HepG2 (cell line): Measurements from ENCODE around the gene IFNLR1. TPM values are rescaled to one million over a fixed set of nuclear protein-coding genes. Genes with fewer than 3 reads are reported as not detected.

ENCODE experiments used
- AHR ChIP-seq: IDR thresholded peaks from 2 replicates; pipeline ENCODE4 v1.6.1; 2018; ENCODE audit warnings: missing genetic modification reagents, missing compliant biosample characterization
- ARNT2 ChIP-seq: sonication (generic); formaldehyde crosslinking; IDR thresholded peaks from 2 replicates; pipeline ENCODE4 v1.8.0; 2022; ENCODE audit warnings: mild to moderate bottlenecking, low read depth, missing genetic modification reagents, moderate library complexity
- CCAR2 ChIP-seq: fragments of 200-400 bp; formaldehyde crosslinking; optimal IDR thresholded peaks from 2 replicates; pipeline ENCODE3; 2018; ENCODE audit warnings: low read depth, mild to moderate bottlenecking, low read length, moderate library complexity
- ELF1 ChIP-seq: sonication (generic); formaldehyde crosslinking; IDR thresholded peaks from 2 replicates; pipeline ENCODE4 v1.4.0; 2020; ENCODE audit warnings: missing genetic modification reagents
- ETV5 ChIP-seq: IDR thresholded peaks from 2 replicates; pipeline ENCODE4 v1.6.1; 2018; ENCODE audit warnings: missing biosample characterization, missing genetic modification reagents, inconsistent platforms, borderline replicate concordance
- GATA4 ChIP-seq: sonication (generic); IDR thresholded peaks from 2 replicates; pipeline ENCODE4 v1.6.1; 2016; ENCODE audit warnings: antibody characterized with exemption, low read depth, borderline replicate concordance
- HNF4G ChIP-seq, 2 experiments: sonication (generic) in 1 of 2; formaldehyde crosslinking in 1 of 2; IDR thresholded peaks; 2 replicates each; pipeline versions ENCODE4 v1.4.0 to v1.6.1; 2011 to 2020; ENCODE audit warnings: borderline replicate concordance in 2 of 2, low read depth in 2 of 2, mild to moderate bottlenecking in 2 of 2, low read length in 1 of 2, missing genetic modification reagents in 1 of 2, moderate library complexity in 1 of 2
- KLF6 ChIP-seq: IDR thresholded peaks from 2 replicates; pipeline ENCODE4 v1.8.0; 2016; ENCODE audit warnings: missing biosample characterization, missing genetic modification reagents
- MEIS1 ChIP-seq: sonication (generic); formaldehyde crosslinking; IDR thresholded peaks from 2 replicates; pipeline ENCODE4 v1.9.0; 2021; ENCODE audit warnings: mild to moderate bottlenecking, missing genetic modification reagents, moderate library complexity, borderline replicate concordance
- PHF21A ChIP-seq: sonication (generic); formaldehyde crosslinking; IDR thresholded peaks from 2 replicates; pipeline ENCODE4 v1.5.0; 2020; ENCODE audit warnings: mild to moderate bottlenecking, missing genetic modification reagents
- SALL1 ChIP-seq: sonication (generic); formaldehyde crosslinking; IDR thresholded peaks from 2 replicates; pipeline ENCODE4 v1.8.0; 2022; ENCODE audit warnings: mild to moderate bottlenecking, missing genetic modification reagents
- SIN3B ChIP-seq: fragments of 150-350 bp; IDR thresholded peaks from 2 replicates; pipeline ENCODE4 v1.6.1; 2014; ENCODE audit warnings: low read length
- SIX4 ChIP-seq: sonication (generic); formaldehyde crosslinking; IDR thresholded peaks from 2 replicates; pipeline ENCODE4 v1.4.0; 2020; ENCODE audit warnings: missing genetic modification reagents
- SRSF4 ChIP-seq: fragments of 200-400 bp; formaldehyde crosslinking; IDR thresholded peaks from one replicate; pipeline ENCODE4 v1.6.1; 2018; ENCODE audit warnings: mild to moderate bottlenecking, low read depth, low read length, moderate library complexity; ENCODE audit not compliant: poor library complexity, severe bottlenecking
- SRY ChIP-seq: sonication (generic); formaldehyde crosslinking; IDR thresholded peaks from 2 replicates; pipeline ENCODE4 v1.8.0; 2022; ENCODE audit warnings: mild to moderate bottlenecking, missing genetic modification reagents
- ZFP36 ChIP-seq: fragments of 150-350 bp; IDR thresholded peaks from 2 replicates; pipeline ENCODE4 v1.6.1; 2018; ENCODE audit warnings: borderline replicate concordance, low read length, low read depth; ENCODE audit not compliant: partially characterized antibody
- ZMYM2 ChIP-seq: sonication (generic); formaldehyde crosslinking; IDR thresholded peaks from 2 replicates; pipeline ENCODE4 v1.8.0; 2022; ENCODE audit warnings: mild to moderate bottlenecking, missing genetic modification reagents
- ZNF136 ChIP-seq: sonication (generic); formaldehyde crosslinking; IDR thresholded peaks from 2 replicates; pipeline ENCODE4 v1.8.1; 2022; ENCODE audit warnings: low read depth, mild to moderate bottlenecking, moderate library complexity, missing genetic modification reagents
- ZNF496 ChIP-seq: sonication (generic); formaldehyde crosslinking; IDR thresholded peaks from 2 replicates; pipeline ENCODE4 v1.8.1; 2023; ENCODE audit warnings: mild to moderate bottlenecking, moderate library complexity, missing genetic modification reagents; ENCODE audit not compliant: insufficient replicate concordance
- ZNF614 ChIP-seq: IDR thresholded peaks from 2 replicates; pipeline ENCODE4 v1.6.1; 2018; ENCODE audit warnings: missing biosample characterization, missing genetic modification reagents, inconsistent platforms, borderline replicate concordance
- ZNF670 ChIP-seq: sonication (generic); formaldehyde crosslinking; IDR thresholded peaks from 2 replicates; pipeline ENCODE4 v1.8.0; 2022; ENCODE audit warnings: mild to moderate bottlenecking, missing genetic modification reagents, borderline replicate concordance
- ZNF720 ChIP-seq: sonication (generic); formaldehyde crosslinking; IDR thresholded peaks from 2 replicates; pipeline ENCODE4 v1.4.0; 2020; ENCODE audit warnings: missing genetic modification reagents
- ZSCAN22 ChIP-seq: sonication (generic); formaldehyde crosslinking; IDR thresholded peaks from 2 replicates; pipeline ENCODE4 v1.4.0; 2020; ENCODE audit warnings: mild to moderate bottlenecking, missing genetic modification reagents
- polyA plus RNA-seq, 8 experiments: library from polyadenylated mRNA; depleted of rRNA in 3 of 8; stranded (reverse) in 7 of 8; unstranded in 1 of 8; fragments of >200 nt; fragmentation: Illumina TruSeq in 4 of 8; extraction: Trizol in 4 of 8; gene quantifications; 2 replicates each; pipeline versions ENCODE4 v1.2.1 to v1.2.3, GENCODE V29; 2011 to 2016; ENCODE audit warnings: low read depth in 4 of 8, missing spikeins in 1 of 8, mixed read lengths in 1 of 8; ENCODE audit not compliant: insufficient read depth in 1 of 8
- total RNA-seq, 5 experiments: library from RNA; depleted of rRNA; stranded (reverse); fragments of >200 nt; fragmentation: Illumina TruSeq; extraction: Trizol; gene quantifications; 2 replicates each; pipeline ENCODE4 v1.2.3, GENCODE V29; 2016; ENCODE audit warnings: low read depth in 1 of 5
- TF ChIP-seq, protein P1 (sequence below): sonication (generic); formaldehyde crosslinking; IDR thresholded peaks from 2 replicates; pipeline ENCODE4 v1.4.0; 2020; ENCODE audit warnings: low read depth, mild to moderate bottlenecking, missing genetic modification reagents
- TF ChIP-seq, protein P2 (sequence below): sonication (generic); formaldehyde crosslinking; conservative IDR thresholded peaks from 2 replicates; pipeline ENCODE4 v1.4.0; 2020; ENCODE audit warnings: missing genetic modification reagents
- TF ChIP-seq, protein P3 (sequence below): IDR thresholded peaks from 2 replicates; pipeline ENCODE4 v1.6.1; 2016; ENCODE audit warnings: low read depth

Gene IFNLR1
- total and polyA plus RNA-seq, 2 of the 13 experiments (the other 11 are each of a cell fraction or from before 2014, with no cell fraction given): 3.8 to 8.5 TPM

DNA sequence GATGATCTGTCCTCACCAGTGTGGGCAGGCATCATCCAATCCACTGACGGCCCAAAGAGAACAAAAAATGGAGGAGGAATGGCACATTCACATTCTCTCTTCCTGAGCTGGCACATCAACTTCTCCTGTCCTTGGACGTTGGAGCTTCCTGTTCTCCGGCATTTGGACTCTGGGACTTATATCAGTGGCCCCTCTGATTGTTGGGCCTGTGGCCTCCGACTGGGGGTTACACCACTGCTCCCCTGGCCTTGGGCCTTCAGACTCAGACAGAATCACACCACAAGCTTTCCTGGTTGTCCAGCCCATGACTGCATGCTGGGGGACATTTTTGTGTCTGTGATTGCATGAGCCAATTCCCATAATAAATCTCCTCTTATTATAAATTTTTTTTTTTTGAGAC lies 20.1 kb downstream of the IFNLR1 start (continued):
- no peak for TF ChIP-seq ARNT2 (CRISPR knock-in tag)
- TF ChIP-seq ZNF614: no peak
- TF ChIP-seq, protein P1, sequence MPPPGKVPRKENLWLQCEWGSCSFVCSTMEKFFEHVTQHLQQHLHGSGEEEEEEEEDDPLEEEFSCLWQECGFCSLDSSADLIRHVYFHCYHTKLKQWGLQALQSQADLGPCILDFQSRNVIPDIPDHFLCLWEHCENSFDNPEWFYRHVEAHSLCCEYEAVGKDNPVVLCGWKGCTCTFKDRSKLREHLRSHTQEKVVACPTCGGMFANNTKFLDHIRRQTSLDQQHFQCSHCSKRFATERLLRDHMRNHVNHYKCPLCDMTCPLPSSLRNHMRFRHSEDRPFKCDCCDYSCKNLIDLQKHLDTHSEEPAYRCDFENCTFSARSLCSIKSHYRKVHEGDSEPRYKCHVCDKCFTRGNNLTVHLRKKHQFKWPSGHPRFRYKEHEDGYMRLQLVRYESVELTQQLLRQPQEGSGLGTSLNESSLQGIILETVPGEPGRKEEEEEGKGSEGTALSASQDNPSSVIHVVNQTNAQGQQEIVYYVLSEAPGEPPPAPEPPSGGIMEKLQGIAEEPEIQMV (CRISPR knock-in tag): no peak
- no peak for TF ChIP-seq SIX4 (CRISPR knock-in tag)
- TF ChIP-seq ZNF720: no peak
- TF ChIP-seq ZNF136 (CRISPR knock-in tag): no peak
- no peak for TF ChIP-seq ZFP36
- peak; percentile 22; the same call in 1 of the 2 replicates for TF ChIP-seq SALL1 (CRISPR knock-in tag)
- TF ChIP-seq KLF6 (CRISPR knock-in tag): no peak
- no peak for TF ChIP-seq AHR (CRISPR knock-in tag)
- TF ChIP-seq SIN3B: no peak
- no peak for TF ChIP-seq ZNF496 (CRISPR knock-in tag)
- TF ChIP-seq SRY (CRISPR knock-in tag): no peak
- TF ChIP-seq ZMYM2 (CRISPR knock-in tag): 0 out of 2 replicates have a peak, but pooled peaks have one; percentile 19
- TF ChIP-seq GATA4: no peak
- TF ChIP-seq, protein P2, sequence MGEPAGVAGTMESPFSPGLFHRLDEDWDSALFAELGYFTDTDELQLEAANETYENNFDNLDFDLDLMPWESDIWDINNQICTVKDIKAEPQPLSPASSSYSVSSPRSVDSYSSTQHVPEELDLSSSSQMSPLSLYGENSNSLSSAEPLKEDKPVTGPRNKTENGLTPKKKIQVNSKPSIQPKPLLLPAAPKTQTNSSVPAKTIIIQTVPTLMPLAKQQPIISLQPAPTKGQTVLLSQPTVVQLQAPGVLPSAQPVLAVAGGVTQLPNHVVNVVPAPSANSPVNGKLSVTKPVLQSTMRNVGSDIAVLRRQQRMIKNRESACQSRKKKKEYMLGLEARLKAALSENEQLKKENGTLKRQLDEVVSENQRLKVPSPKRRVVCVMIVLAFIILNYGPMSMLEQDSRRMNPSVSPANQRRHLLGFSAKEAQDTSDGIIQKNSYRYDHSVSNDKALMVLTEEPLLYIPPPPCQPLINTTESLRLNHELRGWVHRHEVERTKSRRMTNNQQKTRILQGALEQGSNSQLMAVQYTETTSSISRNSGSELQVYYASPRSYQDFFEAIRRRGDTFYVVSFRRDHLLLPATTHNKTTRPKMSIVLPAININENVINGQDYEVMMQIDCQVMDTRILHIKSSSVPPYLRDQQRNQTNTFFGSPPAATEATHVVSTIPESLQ (CRISPR knock-in tag): no peak
- peak; percentile 40; the same call in 1 of the 2 replicates for TF ChIP-seq ETV5 (CRISPR knock-in tag)
- TF ChIP-seq CCAR2: no peak
- TF ChIP-seq ZSCAN22 (CRISPR knock-in tag): no peak
- TF ChIP-seq ZNF670 (CRISPR knock-in tag): no peak
- TF ChIP-seq, protein P3, sequence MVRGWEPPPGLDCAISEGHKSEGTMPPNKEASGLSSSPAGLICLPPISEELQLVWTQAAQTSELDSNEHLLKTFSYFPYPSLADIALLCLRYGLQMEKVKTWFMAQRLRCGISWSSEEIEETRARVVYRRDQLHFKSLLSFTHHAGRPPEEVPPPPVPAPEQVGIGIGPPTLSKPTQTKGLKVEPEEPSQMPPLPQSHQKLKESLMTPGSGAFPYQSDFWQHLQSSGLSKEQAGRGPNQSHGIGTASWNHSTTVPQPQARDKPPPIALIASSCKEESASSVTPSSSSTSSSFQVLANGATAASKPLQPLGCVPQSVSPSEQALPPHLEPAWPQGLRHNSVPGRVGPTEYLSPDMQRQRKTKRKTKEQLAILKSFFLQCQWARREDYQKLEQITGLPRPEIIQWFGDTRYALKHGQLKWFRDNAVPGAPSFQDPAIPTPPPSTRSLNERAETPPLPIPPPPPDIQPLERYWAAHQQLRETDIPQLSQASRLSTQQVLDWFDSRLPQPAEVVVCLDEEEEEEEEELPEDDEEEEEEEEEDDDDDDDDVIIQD: no peak
- no peak for TF ChIP-seq ELF1 (CRISPR knock-in tag)
- 0 out of 2 replicates have a peak, but pooled peaks have one; percentile 33 for TF ChIP-seq HNF4G (IDR thresholded peaks at IDR 0.05; ENCODE audit: borderline replicate concordance, low read depth, low read length)
- no peak for TF ChIP-seq HNF4G (CRISPR knock-in tag; IDR thresholded peaks at IDR 0.05; ENCODE audit: borderline replicate concordance, low read depth)
- TF ChIP-seq PHF21A (CRISPR knock-in tag): no peak
- no peak for TF ChIP-seq SRSF4
- TF ChIP-seq MEIS1 (CRISPR knock-in tag): no peak
